DMS 273 (cell line): ENCODE data around the gene NELL2.

Experiments used
- DNase-seq: peaks from one replicate; lab custom pipeline; 2025; ENCODE audit not compliant: unreplicated experiment; lab: John Stamatoyannopoulos, UW

The NELL2 gene

DNA sequence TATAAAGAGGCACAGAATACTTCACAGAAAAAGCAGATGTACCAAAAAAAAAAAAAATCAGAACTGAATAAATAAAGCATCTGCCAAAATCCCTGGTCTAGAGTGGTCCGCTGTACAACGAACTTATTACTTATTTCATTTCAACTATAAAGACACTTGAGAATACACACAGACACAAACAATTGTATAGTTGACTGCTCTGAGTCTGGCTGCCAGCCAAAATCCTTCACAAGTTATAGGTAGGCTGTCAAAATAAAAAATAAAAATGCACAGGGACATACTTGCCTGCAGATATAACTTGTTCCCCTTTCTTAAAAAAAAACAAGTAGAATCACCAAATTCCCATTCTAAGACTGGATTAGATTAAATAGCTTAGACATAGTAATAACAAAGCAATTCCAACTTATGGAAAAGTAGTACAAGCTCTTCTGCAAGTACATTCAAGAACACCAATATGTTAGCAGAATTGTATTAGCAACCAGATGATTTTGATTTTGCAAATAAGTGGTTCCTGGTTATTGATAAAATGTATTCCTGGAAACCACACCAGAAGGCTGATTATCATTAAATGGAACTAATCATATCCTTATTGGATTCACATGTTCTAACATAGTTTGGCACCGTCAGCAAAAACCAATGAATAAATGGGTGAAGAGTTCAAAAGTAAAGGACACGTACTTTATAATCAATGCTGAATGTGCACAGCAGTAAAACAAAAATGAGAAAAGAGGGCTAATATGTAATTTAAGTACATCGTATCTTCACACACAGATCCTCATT, 248.5 kb downstream of the NELL2 start:
- peak; percentile 2 for DNase-seq

DNA sequence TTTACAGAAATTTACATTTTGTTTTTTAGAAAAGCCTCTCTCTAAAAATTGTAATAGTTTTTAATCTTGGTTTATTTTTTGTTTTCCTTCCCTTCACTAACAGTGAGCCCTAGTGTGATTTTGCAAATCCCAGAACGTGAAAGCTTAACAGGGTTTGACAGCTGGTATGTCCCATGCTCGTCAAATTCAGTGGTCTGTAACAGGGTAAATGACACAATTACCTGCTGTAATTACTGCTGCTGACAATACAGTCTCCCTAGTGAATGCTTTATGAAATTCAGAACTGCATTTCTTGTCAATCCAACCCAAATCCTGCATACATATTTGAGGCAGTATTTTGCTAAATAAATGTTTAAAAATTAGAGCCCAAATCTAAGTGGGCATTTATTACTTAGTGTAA, 249.2 kb downstream of the NELL2 start:
- peak; percentile 16 for DNase-seq

DNA sequence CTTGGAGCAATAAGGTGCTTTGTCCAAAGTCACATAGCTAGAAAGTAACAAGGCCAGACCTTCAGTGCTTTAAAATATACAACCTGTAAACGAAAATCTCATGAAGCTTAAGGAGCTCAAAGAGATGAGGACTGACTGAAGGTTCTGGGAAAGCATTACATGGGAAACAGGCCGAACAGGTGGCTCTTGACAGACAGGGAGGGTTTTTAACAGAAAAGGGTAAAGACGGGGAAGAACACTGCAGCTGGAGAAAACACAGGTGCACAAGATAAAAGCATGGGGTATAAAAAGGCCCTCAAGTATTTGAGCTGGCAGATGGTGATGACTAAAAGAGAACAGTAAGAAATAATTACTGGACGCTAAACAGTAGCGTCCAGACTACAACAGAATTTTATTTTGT, 257.2 kb downstream of the NELL2 start:
- DNase-seq: no peak

DNA sequence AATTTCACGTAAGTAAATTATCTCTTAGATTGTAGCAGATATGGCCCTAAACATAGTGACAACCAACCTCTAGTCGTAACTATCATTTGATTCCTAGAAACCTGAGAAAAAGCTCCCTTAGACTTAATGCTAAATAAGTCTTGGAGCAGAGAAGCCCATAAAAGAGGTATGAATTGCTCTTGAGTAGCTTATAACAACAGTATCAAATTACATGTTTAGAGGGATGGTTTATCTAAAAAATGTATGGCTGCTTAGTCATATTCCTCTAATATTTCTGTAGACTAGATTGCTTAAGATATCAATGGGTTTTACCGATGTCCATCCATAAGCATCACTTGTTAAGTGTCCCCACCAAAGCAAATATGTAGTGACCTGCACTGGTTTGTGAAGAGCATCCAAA, 259.7 kb downstream of the NELL2 start:
- no peak for DNase-seq

DNA sequence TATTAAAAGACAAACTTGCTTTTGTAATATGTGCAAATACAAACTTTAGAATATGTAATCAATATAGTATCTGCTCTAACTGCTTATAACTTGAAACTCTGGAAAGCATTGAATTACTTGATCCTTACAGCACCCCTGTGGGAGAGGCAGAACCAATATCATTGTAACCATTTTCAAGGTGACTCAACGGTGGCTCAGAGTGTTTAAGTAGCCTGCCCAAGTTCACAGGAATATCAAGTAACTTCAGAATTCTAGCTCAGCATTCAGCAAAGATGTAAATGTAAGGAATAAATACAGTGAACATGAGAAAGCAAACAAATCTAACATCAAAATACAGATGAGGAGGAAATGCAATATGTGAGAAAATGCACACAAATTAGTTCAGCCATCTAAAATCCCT, 264.6 kb downstream of the NELL2 start:
- no peak for DNase-seq

DNA sequence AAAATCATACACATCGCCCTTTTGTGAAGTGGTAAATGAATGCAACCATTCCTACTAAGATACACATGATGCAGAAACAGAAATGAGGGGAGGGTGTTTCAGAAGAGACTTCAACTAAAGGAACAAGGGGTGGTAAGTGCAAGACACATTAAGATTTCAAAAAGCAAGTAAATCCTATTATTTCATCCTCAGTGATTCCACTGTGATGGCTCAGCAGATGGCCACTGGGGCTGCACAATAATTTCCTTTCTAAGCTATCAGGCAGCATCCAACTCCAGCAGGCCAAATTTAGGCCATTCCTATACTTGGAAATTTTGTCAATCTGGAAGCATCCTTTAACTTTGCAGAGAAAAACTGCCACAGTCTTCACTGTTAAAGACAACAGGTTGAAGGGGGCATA, 272.4 kb downstream of the NELL2 start:
- DNase-seq: no peak

DNA sequence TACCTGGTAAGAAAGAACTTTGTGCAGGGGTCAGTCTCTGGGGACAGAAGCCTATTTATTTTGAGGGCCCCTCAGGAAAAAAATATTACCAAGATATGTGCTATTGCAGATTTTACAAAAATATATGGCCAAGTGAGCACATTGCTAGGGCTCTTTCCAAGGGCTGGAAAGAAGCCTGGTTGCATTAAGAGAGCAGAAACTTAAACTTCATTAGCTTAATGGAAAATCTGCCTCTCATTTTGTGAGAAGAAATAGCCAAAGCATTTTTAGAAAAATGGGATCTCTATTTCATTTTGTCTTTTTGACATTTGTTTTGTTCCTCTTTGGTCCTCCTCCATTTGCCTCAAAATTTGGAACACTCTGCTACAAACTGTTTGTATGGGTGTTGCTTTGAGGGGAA, 283.5 kb downstream of the NELL2 start:
- DNase-seq: no peak

DNA sequence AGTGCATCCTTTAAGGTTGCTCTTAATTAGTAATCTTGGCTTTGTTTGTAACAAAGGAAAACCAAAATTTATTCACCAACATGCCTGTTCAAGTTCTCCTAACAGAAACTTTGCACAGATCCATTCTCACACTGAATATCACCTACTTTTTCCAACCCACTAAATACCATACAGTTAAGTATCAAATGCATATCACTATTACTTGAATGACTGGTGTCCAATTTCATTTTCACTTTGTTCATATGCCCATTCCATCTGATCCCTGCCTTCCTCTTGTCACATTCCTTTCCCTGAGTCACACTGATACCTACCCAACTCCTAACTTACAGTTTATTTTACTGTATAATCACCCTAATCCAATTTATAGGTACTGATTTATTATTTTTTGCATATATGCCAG, 286.4 kb downstream of the NELL2 start:
- DNase-seq: peak; percentile 8

DNA sequence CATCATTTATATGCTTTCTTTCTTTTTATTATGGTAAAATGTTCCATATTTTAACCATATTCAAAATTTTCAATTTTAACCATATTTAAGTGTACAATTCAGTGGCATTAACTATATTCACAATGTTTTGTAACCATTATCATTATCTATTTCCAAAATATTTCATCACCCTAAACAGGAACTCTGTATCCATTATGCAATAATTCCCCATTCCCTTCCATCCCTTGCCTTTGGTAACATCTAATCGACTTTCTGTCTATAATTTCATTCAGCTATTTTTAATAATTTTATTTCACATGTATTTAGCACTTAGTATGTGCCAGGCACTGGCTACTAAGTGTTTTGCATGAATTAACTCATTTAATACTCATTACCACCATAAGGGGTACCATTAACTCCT, 287.5 kb downstream of the NELL2 start:
- no peak for DNase-seq

DNA sequence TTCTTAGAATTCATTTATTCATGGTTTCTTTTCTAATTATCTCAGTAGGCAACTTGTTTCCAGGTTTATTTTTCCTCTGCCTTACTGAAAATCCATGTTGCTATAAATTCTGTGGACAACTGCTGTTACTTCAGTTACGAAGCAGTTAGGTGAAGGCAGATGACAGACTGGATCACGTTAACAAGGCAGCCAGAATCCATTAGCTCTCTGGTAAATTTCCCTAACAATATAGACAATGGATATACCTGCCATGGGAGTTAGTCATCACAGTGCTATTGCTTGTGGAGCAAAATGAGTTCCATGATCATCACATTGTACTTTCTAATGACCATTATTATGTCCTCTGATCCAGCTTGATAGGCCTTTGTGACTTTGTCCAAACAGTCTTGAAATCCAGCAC, 291.5 kb downstream of the NELL2 start:
- DNase-seq: no peak

DNA sequence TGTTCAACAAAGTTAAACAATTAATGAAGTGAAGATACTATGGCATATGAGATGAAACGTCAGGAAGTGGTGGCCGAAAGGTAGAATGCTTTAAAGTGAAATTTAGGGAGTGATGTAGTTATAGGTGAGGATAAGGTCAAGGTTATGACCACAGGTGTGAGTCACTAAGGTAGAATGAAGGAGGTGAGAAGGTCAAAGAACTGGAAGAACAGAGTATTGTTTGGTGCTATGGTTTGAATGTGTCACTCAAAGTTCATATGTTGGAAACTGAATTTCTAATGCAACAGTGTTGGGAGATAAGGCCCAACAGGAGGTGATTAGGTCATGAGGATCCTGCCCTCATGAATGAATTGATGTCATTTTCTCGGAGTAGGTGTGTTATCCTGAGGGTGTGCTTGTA, 293.6 kb downstream of the NELL2 start:
- DNase-seq: no peak

DNA sequence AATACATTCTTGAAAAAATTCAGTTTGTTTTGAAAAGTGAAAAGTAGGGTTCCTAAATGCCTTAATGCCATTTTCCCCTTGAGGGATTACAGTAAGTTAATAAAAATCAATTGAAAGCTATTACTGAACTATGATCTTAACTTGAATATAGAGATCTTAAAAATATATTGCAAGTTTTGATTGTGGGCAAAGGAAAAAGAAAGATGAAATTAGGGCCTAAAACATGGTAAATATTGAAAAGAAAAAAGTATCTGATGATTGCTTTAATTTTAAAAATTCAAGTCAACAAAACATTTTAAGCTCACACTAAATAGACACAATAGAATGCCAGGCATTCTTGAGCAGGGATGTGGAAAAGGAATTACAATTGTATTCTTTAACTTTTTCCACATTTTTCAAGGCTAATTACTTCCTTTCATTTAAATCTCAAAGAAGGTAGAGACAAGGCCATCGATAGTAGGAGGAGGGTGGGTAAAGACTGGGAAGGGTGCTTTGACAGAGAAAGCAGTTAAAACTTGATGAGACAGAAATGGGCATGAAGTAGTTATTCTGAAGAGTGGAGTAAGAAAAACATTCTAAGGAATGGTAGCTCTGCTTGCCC, 294.4 kb downstream of the NELL2 start:
- no peak for DNase-seq

DNA sequence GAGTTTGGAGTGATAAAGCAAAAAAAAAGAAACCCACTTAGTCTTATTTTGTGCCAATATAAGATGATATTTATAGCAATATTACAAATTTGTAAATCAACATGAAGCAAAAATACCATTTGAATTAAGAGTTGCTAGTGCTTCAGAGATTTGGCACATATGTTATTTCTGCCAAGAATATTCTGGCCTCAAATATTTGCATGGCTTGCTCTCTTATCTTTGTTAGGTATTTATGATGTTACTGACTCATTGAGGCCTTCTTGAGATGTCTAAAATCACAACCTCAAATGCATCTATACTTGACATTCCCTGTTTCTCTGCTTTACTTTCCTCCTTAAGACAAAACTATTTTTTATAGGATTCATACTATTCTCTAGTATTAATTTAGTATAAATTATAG, 301.5 kb downstream of the NELL2 start:
- DNase-seq: no peak

DNA sequence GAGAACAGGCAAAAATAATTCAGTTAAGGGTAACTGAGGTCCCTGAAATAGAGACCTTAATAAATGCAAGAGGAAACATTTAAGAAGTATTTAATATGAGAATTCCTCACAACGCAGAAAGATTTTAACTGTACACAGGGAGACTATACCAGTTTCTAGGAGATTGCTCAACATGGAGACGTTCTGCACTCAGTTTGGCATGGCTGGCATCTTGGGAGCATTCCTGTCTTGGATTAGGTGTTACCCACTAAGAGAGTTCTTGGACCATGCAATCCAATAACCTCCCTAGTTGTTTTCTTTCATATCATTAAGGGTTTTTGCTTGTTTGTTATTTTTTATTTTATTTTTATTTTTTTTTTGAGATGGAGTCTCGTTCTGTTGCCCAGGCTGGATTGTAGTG, 302.4 kb downstream of the NELL2 start:
- DNase-seq: no peak

DNA sequence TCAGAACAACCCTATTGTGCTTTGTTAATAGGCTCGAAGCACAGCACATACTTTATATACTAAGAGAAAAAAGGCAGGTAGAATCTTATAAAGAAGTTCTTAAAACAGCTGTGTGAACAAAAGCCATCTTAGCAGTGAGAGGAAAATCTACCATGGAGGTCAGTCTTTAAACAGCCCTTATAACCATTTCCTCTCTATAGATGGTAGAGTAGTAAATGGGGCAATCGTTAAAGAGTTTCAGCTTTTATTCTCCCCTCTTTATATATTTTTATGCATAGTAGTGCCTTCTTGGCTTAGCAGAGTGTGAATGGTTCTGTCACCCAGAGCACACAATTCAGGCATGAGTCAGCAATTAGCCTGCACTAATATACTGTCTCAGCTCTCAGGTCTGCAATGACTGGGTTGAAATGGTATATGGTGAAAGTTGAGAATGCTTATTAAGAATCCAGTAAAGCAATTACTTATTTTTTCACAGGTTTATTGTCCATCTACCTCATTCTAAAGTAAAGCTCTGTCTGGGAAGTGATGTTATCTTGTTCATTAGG, 305.0 kb downstream of the NELL2 start:
- DNase-seq: no peak

DNA sequence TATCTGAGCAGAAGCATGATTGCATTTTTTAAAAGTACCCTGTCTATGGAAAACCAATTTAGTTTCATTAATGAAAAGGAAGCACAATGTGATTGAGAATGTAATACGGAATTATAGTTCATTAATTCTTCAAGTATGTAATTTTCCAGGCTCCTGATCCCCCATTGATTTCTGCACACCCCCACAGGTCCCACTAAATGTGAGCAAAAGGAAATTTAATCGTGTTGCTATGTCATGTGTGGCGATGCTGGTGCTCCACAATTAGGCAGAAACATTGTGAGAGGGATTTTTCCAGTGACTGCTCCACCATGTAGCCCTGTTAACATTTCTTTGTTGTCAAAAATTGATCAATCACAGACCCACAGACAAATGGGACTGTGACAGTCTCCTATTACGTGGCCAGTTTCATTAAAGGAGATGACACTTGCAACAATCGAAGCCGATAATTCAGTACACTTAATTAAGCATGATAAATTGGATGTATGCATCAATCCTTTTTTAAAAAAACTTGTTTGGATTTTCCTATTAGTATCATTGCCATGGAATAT, 306.0 kb downstream of the NELL2 start:
- DNase-seq: no peak

DNA sequence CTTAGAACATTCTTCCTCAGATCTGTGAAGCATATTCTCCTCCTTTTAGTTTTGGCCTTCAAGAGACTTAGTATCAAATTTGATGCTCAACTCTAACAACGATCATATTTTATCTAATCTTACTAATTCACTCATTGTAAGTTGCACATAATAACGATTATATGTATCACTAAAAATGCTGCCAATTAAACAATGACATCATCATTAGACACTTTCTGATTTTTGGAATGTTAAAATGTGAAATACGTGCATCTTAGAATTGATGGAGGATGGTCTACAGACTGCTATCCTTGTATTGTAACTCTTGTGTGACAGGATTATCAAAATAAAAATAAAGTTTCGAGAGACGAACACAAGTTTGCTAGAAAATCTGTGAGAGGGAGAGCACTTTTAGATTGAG, 311.0 kb downstream of the NELL2 start:
- DNase-seq: no peak

DNA sequence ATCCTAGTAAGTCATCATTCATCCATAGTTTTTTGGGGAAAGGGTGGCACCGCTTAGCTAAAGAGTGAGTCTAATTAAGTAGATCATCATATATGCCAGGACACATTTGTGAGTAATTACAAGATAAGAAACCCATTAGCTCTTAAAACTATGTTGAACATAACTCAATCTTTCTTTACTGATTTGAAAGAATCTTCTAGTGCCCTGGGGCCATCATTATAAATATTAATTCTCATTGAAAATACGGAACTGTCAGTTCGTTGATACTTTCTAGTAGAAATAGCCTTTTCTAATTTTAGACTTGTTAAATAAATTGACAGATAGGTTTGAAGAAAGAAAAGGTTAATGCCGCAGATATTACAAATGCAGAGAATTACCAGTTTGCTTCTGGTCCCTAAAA, 312.6 kb downstream of the NELL2 start:
- DNase-seq: no peak

DNA sequence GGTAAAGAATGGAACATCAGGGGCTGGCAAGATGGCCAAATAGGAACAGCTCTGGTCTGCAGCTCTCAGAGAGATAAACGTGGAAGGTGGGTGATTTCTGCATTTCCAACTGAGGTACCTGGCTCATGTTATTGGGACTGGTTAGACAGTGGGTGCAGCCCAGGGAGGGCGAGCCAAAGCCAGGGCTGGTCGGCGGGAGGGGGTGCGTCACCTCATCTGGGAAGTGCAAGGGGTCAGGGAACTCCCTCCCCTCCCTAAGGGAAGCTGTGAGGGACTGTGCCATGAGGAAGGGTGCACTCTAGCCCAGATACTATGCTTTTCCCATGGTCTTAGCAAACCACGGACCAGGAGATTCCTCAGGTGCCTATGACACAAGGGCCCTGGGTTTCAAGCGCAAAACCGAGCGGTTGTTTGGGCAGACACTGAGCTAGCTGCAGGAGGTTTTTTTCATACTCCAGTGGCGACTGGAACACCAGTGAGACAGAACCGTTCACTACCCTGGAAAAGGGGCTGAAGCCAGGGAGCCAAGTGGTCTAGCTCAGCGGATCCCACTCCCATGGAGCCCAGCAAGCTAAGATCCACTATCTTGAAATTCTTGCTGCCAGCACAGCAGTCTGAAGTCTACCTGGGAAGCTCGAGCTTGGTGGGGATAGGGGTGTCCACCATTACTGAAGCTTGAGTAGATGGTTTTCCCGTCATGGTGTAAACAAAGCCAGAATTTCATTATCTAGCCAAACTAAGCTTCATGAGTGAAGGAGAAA, 317.6 kb downstream of the NELL2 start:
- DNase-seq: no peak

DNA sequence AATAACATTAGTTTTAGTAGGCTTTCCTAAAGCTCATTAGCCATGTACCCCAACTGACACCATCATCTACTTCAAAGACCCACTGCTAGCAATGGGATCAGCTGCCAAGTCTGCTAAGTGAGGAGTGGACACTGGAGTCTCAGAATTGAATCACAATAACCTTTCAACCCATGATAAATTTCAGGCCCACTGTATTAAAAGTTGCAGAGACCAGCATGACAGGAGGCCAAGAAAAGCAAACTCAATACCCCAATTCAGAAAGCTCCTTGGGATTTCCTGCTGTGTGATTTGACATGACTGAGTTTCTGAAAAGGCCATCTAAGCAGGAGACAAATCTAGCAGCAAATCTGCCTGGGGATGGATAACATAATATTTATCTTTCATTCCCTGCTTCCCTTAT, 320.7 kb downstream of the NELL2 start:
- DNase-seq: no peak

DNA sequence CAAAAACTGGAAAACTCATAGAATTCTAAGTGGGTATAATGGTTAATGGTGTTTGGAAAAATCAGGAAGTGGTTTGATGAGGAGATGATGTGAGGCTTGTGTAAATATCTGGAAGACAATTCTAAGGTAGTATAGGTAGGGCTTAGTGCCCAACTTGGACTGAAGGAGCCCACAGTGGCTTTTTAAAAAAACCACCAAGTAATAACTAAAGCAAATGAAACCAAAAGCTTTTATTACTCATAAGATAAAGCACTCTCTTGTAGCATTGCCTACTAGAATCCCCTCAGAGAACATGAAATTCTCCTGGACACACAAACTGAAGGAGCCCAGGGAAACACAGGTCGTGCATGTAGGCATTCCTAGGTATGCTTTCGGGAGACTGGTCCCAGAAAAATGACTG, 324.5 kb downstream of the NELL2 start:
- no peak for DNase-seq

DNA sequence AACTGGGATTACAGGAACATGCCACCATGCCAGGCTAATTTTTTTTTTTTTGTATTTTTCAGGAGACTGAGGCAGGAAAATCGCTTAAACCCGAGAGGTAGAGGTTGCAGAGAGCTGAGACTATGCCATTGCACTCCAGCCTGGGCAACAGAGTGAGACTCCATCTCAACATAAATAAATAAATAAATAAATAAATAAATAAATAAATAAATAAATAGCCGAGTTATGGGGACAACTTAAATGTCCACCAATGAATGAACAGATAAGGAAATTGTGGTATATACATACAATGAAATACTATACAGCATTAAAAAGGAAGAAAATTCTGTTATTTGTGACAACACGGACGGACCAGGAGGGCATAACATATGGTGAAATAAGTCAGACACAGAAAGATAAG, 325.7 kb downstream of the NELL2 start:
- DNase-seq: no peak
